HG02943 (cell line): ENCODE measurements around the gene CA14.
A peak's percentile ranks its signal among the peaks of the same experiment; 100 is the strongest.
"Not testable (repeated sequence)": the region's sequence is repeated elsewhere in the genome, so short reads cannot be mapped to it uniquely, and the experiment has no call there.

Experiments used
- ATAC-seq: cut with Tn5 transposase; IDR thresholded peaks from one replicate; pipeline ENCODE4 v1.9.1; 2021; ENCODE audit warnings: mild to moderate bottlenecking, low read depth, moderate library complexity; ENCODE audit not compliant: unreplicated experiment

CA14 gene

GRCh38 chr1:150257624-150258585 is at the start of gene CA14:
Gene CA14, plus strand, starts transcription at chr1:150257774. Its CDS starts 355 bp downstream, at chr1:150258129.
- ATAC-seq: no peak

GRCh38 chr1:150208460-150208859 is 49.1 kb upstream of the CA14 start:
- ATAC-seq: not testable (repeated sequence)

- no peak for ATAC-seq
Observed at GRCh38 chr1:150210091-150210490, 47.5 kb upstream of the CA14 start.

- ATAC-seq: no peak
Observed at GRCh38 chr1:150210706-150211105, 46.9 kb upstream of the CA14 start.

- no peak for ATAC-seq
Observed at GRCh38 chr1:150212070-150212469, 45.5 kb upstream of the CA14 start.

GRCh38 chr1:150213170-150214098 is 44.1 kb upstream of the CA14 start:
- ATAC-seq: peak; percentile 96

GRCh38 chr1:150214099-150214756 is 43.3 kb upstream of the CA14 start:
- ATAC-seq: not testable (repeated sequence)

GRCh38 chr1:150215855-150216254 is 41.7 kb upstream of the CA14 start:
- ATAC-seq: not testable (repeated sequence)

GRCh38 chr1:150221552-150221951 is 36.0 kb upstream of the CA14 start:
- no peak for ATAC-seq

GRCh38 chr1:150224983-150225382 is 32.6 kb upstream of the CA14 start:
- no peak for ATAC-seq

GRCh38 chr1:150225546-150225945 is 32.0 kb upstream of the CA14 start:
- no peak for ATAC-seq

- ATAC-seq: no peak
Observed at GRCh38 chr1:150226486-150226885, 31.1 kb upstream of the CA14 start.

GRCh38 chr1:150227228-150227627 is 30.3 kb upstream of the CA14 start:
- ATAC-seq: no peak

GRCh38 chr1:150228246-150228645 is 29.3 kb upstream of the CA14 start:
- not testable (repeated sequence) for ATAC-seq

GRCh38 chr1:150232921-150233320 is 24.7 kb upstream of the CA14 start:
- ATAC-seq: not testable (repeated sequence)

GRCh38 chr1:150233359-150234308 is 23.9 kb upstream of the CA14 start:
- ATAC-seq: no peak

- no peak for ATAC-seq
Observed at GRCh38 chr1:150234309-150234565, 23.3 kb upstream of the CA14 start.

GRCh38 chr1:150234566-150235293 is 22.8 kb upstream of the CA14 start:
- peak; percentile 39 for ATAC-seq

GRCh38 chr1:150235294-150235851 is 22.2 kb upstream of the CA14 start:
- ATAC-seq: no peak
